Small intestine (tissue), 7 donors: ENCODE data around the gene TMEM220. TPM values are rescaled to one million over a fixed set of nuclear protein-coding genes. Genes with fewer than 3 reads are reported as not detected.

Experiments
- DNase-seq, 2 donors: peaks; one replicate each; pipeline versions ENCODE4 v3.0.0 to v3.0.0-alpha.2; 2013
- FAIRE-seq: peaks from 2 replicates; lab custom pipeline; 2012; peaks lifted over from hg19 to GRCh38; lab: Jason Lieb, UNC
- H3K27ac ChIP-seq, 3 donors: one replicate each; pipeline ENCODE4 v1.5.1; 2013; ENCODE audit warnings: low read length in 2 of 3, mild to moderate bottlenecking in 2 of 3, control low read depth in 1 of 3, inconsistent platforms in 1 of 3, low read depth in 1 of 3, moderate library complexity in 1 of 3
- H3K27me3 ChIP-seq, 3 donors: one replicate each; pipeline ENCODE4 v1.6.1; 2013; ENCODE audit warnings: low read length in 3 of 3, inconsistent platforms in 1 of 3; ENCODE audit not compliant: control insufficient read depth in 3 of 3, insufficient read depth in 3 of 3
- H3K36me3 ChIP-seq, 3 donors: one replicate each; pipeline ENCODE4 v1.6.1; 2013; ENCODE audit warnings: low read length in 3 of 3, inconsistent platforms in 1 of 3, low read depth in 1 of 3, mild to moderate bottlenecking in 1 of 3, moderate library complexity in 1 of 3; ENCODE audit not compliant: control insufficient read depth in 3 of 3, insufficient read depth in 2 of 3
- H3K4me1 ChIP-seq, 3 donors: one replicate each; pipeline ENCODE4 v1.6.1; 2013; ENCODE audit warnings: low read length in 2 of 3, inconsistent platforms in 1 of 3, low read depth in 1 of 3, mild to moderate bottlenecking in 1 of 3, moderate library complexity in 1 of 3; ENCODE audit not compliant: control insufficient read depth in 3 of 3, insufficient read depth in 2 of 3
- H3K4me3 ChIP-seq, 3 donors: one replicate each; pipeline ENCODE4 v1.5.1; 2013; ENCODE audit warnings: low read length in 3 of 3, control low read depth in 1 of 3, inconsistent platforms in 1 of 3, low read depth in 1 of 3, mild to moderate bottlenecking in 1 of 3, moderate library complexity in 1 of 3
- H3K9me3 ChIP-seq, 2 donors: one replicate each; pipeline ENCODE4 v1.6.1; 2013; ENCODE audit warnings: low read depth in 1 of 2, low read length in 1 of 2; ENCODE audit not compliant: control insufficient read depth in 2 of 2, insufficient read depth in 1 of 2
- WGBS, 3 donors: extraction: QIAGEN DNeasy Blood & Tissue Kit; methylation state at CpG; one replicate each; pipeline ENCODE4 v1.1.7; 2013; 5-methylcytosine and 5-hydroxymethylcytosine counted together
- polyA plus RNA-seq, 4 donors: library from polyadenylated mRNA; stranded (reverse) in 3 of 4; unstranded in 1 of 4; fragments of 200-250 nt in 3 of 4; fragments of 120-200 nt in 1 of 4; gene quantifications; one replicate each; pipeline versions ENCODE4 v1.2.1 to v1.2.3, GENCODE V29; 2013
- donor health status: healthy with polysubstance abuse.
- donor health status: control.
- donor health status: control.
- donor health status: Bipolar disorder and iron deficiency.
- donor health status: healthy.

Gene TMEM220
- polyA plus RNA-seq, 4 donors: 12.4 to 61.3 (median 43.5) TPM

DNA sequence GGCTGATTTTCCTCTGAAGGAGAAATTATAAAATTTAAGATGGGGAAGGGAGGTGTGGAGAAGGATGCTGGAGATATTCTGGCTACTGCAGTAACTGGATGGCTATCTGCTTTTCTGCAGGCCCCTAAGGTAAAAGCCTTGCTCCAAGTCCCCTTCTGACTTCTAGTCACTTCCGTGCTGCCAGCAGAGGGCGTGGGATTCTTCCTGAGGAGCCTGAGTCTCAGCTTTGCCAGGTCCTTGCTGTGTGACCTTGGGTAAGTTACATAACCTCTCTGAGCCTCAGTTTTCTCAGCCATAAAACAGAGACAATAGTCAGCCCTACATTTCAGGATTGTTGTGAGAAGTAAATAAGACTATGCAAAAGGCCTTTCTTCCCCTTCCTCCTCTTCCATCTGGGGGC, 24.3 kb upstream of the TMEM220 start:
- WGBS, 3 donors: 46 to 57% (median 56%) methylated on average over 2 of the region's 2 CpGs
- Histone ChIP-seq H3K9me3 (no peaks in the 10 kb centered on the region), H3K4me1 (peaks cover 0 to 19% (median 0%) of the 10 kb centered on the region in 3 donors), H3K4me3 (no peak overlapping the region), H3K27me3 (no peaks in the 10 kb centered on the region), H3K36me3 (peaks cover 0 to 36% (median 2%) of the 10 kb centered on the region in 3 donors), H3K27ac (no peak overlapping the region)
- FAIRE-seq (no peak), DNase-seq (peak in 1 of 2 donors; percentile 53)

DNA sequence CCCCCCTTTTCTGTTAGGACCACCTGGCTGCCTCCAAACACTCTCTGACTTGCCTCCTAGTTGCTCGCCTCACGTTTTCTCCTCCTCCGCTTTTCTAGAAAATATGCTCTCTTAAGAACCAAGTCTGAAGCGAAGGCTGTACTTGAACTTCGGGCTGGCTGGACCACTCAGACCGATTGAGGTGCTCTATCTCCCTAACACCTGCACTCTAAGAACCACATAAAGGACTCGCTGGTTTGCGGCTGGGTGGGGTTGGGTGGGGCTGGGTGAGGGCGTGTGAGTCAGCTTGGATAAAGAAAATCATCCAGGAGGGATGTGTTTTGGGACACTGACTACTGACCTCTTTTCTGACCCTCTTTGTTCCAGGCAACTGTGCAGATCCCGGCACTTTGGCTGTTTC, 22.9 kb upstream of the TMEM220 start:
- H3K27ac ChIP-seq: no peak overlapping the region
- no peaks in the 10 kb centered on the region for H3K9me3 ChIP-seq
- no peak overlapping the region for H3K4me3 ChIP-seq
- peaks cover 0 to 21% (median 0%) of the 10 kb centered on the region in 3 donors for H3K4me1 ChIP-seq
- peaks cover 0 to 36% (median 2%) of the 10 kb centered on the region in 3 donors for H3K36me3 ChIP-seq
- H3K27me3 ChIP-seq: no peaks in the 10 kb centered on the region
- FAIRE-seq (no peak), DNase-seq (no peak)
- 48 to 75% (median 70%) methylated on average over 10 of the region's 10 CpGs for WGBS, 3 donors

DNA sequence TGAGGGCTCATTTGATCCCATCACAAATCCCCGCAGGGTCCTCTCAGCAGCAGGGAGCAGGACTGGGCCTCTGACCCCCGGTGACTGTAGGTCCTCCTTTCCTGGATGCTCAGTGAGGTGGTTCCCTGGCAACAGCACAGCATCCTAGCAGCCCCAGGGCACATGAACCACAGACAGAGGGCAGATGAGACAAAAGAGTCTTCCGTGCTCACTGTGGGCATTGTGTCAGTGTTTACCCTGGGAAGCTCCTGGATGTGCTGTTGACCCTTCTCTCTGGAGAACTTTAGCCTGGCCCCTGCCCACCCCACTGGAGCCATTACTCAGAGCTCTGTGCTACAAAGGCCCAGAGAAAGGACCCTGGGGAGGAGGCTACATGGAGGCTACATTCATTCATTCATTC, 21.7 kb upstream of the TMEM220 start:
- no peaks in the 10 kb centered on the region for H3K9me3 ChIP-seq
- no peak for FAIRE-seq
- 89 to 98% (median 91%) methylated on average over 3 of the region's 3 CpGs for WGBS, 3 donors

DNA sequence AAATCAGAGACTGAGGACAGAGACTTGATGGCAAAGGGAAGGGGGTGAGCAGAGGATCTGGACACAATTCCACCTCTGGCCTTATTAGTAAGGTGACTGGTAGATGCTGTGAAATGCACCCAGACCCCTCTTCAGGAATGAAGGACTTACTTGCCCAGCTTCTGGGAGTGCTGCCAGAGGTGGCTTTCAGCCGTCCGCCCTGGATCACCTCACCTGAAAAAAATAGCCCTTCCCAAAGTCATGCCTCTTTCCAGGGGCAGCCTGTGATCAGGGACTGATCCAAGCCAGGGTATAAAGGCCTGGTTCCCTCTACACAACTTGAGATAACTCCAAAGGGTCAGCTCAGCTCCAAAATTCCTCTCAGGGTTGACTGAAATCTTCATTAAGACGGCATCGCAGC, 20.4 kb upstream of the TMEM220 start:
- Histone ChIP-seq H3K36me3 (peaks cover 0 to 24% (median 0%) of the 10 kb centered on the region in 3 donors), H3K9me3 (no peaks in the 10 kb centered on the region), H3K4me3 (no peak overlapping the region), H3K4me1 (peaks cover 0 to 13% (median 0%) of the 10 kb centered on the region in 3 donors), H3K27ac (no peak overlapping the region), H3K27me3 (no peaks in the 10 kb centered on the region)
- FAIRE-seq: no peak
- 92 to 95% (median 95%) methylated on average over 4 of the region's 4 CpGs for WGBS, 3 donors
- DNase-seq: no peak

More for the DNA sequence above, 21.7 kb upstream of the TMEM220 start:
- no peak for DNase-seq
- no peak overlapping the region for H3K27ac ChIP-seq
- H3K4me1 ChIP-seq: peaks cover 0 to 10% (median 0%) of the 10 kb centered on the region in 3 donors
- H3K4me3 ChIP-seq: no peak overlapping the region
- H3K36me3 ChIP-seq: peaks cover 0 to 32% (median 0%) of the 10 kb centered on the region in 3 donors
- H3K27me3 ChIP-seq: no peaks in the 10 kb centered on the region

DNA sequence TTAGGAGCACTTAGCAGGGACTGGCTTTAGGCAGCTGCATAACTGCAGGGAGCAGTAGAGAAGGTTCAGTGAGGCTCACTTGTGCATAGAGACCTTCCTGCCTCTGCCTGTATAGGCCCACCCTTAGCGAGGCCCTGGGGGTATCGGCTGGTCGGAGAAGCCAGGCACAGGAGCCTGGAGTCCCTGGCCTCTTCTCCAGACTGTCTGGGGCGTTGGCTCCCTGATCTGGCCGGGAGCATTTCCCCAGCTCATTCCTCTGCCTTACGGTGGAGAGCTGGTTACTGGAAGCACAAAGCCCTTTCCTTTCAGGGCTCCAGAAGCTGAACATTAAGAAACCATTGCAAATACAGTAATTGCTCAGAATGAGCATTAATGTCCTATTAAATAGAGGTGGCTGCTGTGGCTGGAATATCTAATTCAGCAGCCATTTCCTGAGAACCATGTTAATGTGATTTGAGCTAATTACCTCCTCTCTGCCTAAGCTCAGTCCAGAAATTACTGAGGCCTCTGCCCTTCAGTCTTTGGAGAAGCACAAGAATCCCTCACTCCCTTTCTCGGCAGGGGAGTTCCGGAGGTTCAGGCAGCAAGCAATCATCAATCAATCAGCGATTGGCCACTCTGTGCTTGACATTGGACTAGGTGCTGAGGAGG, 18.8 kb upstream of the TMEM220 start:
- Histone ChIP-seq H3K27ac (no peak overlapping the region), H3K4me3 (no peak overlapping the region), H3K36me3 (peaks cover 0 to 12% (median 0%) of the 10 kb centered on the region in 3 donors), H3K4me1 (peaks cover 0 to 20% (median 0%) of the 10 kb centered on the region in 3 donors), H3K27me3 (no peaks in the 10 kb centered on the region), H3K9me3 (no peaks in the 10 kb centered on the region)
- WGBS, 3 donors: 55 to 69% (median 64%) methylated on average over 9 of the region's 9 CpGs
- no peak for FAIRE-seq
- no peak for DNase-seq

DNA sequence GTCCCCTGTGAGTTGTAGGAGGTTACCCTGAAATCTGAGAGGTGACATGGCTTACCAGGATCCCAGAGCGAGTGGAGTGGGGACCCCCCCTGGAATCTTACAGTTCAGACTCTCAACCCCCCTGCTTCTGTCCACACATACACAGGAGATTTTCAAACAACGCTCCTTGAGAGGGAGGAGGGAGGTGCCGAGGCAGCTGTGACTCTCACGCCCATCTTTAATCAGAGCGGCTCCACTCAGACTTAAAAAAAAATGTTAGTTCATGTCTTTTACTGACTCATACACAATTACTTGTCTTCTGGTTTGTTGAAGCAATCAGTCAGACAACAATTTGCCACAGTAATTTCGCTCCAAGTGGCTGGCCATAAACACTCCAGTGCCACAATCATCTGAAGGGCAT, 15.4 kb upstream of the TMEM220 start:
- Histone ChIP-seq H3K4me3 (no peak overlapping the region), H3K9me3 (no peaks in the 10 kb centered on the region), H3K36me3 (peaks cover 0 to under 1% (median 0%) of the 10 kb centered on the region in 3 donors), H3K4me1 (peaks cover 0 to 25% (median 0%) of the 10 kb centered on the region in 3 donors), H3K27me3 (no peaks in the 10 kb centered on the region), H3K27ac (peak overlapping the region; percentile 27 to 72 (median 34))
- DNase-seq (peak; percentile 51 to 61), FAIRE-seq (no peak)
- WGBS, 3 donors: 14 to 44% (median 34%) methylated on average over 6 of the region's 6 CpGs

DNA sequence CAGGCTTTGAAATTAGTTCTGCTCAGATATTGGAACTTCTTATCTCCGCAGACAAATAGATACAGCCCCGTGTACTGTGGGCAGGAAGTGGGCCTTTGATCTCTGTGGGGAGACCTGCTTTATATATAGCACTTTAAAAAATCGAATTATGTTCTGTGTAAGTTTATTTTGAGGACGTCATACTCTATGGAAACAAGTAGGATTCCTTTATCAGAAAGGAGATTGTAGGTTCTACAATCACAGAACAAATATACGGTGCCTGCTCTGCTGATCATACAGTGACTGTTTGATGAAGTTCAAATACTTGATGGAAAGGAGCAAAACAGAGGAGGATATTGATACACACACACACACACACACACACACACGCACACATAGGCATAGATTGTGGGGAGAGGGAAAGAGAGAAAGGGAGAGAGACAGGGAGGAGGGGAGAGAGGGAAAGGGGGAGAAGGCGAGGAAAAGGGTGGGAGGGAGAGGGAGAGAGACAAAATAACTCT, 14.7 kb upstream of the TMEM220 start:
- 5 to 34% (median 13%) methylated on average over 7 of the region's 7 CpGs for WGBS, 3 donors
- peak overlapping the region in 2 of 3 donors; percentile 27 to 72 for H3K27ac ChIP-seq

DNA sequence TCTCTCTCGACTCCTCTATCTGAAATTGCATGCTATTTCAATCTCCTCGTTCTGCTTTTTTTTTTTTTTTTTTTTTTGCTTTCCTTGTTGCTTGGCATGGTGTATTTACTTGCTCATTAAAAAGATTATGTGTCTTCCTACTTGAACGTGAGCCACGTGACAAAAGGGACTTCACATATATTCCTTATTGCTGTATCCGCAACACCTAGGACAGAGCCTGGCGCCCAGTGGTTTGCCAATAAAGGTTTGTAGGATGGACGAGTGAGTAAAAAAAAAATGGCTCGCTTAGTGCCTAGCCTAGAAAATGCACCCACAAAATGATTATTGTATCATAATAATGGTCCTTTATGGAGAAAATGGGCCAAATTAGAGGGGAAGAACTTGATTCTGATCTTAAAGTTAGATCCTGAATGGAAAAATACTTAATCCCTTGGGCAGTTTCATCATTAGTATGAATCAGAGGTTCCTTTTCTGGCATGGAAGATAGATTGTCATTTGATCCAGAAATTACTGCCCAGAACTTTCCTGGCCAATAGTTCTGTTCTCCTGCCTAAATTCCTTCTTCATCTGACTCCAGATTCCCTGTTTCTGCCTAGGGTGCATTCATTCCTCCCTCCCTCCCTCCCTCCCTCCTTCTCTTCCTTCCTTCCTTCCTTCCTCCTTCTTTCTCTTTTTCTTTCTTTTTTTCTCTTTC, 13.6 kb upstream of the TMEM220 start:
- Histone ChIP-seq H3K9me3 (no peaks in the 10 kb centered on the region), H3K27me3 (no peaks in the 10 kb centered on the region), H3K4me1 (peaks cover 0 to 30% (median under 1%) of the 10 kb centered on the region in 3 donors), H3K4me3 (no peak overlapping the region), H3K36me3 (no peaks in the 10 kb centered on the region), H3K27ac (no peak overlapping the region)
- no peak for DNase-seq
- 55 to 72% (median 60%) methylated on average over 8 of the region's 8 CpGs for WGBS, 3 donors
- no peak for FAIRE-seq

More for the DNA sequence above, 14.7 kb upstream of the TMEM220 start:
- FAIRE-seq: no peak
- H3K9me3 ChIP-seq: no peaks in the 10 kb centered on the region
- no peak overlapping the region for H3K4me3 ChIP-seq
- peaks cover 0 to 27% (median 0%) of the 10 kb centered on the region in 3 donors for H3K4me1 ChIP-seq
- H3K36me3 ChIP-seq: no peaks in the 10 kb centered on the region
- peak; percentile 68 to 74 for DNase-seq
- H3K27me3 ChIP-seq: no peaks in the 10 kb centered on the region
